GM23338 (cell line): ENCODE measurements around the gene STX5. TPM values are rescaled to one million over a fixed set of nuclear protein-coding genes. Genes with fewer than 3 reads are reported as not detected.
A peak's percentile ranks its signal among the peaks of the same experiment; 100 is the strongest.

Source experiments
- ATAC-seq: fragments of 200-7000 bp; cut with Tn5 transposase; 3 replicates; pipeline ENCODE4 v1.9.1; 2020
- DNase-seq: peaks from one replicate; pipeline ENCODE4 v3.0.0-alpha.2; 2015; ENCODE audit warnings: low spot score
- H2AFZ ChIP-seq: fragments of 200-600 bp; sonication (generic); 2 replicates; pipeline ENCODE4 v1.8.0; 2016; ENCODE audit warnings: antibody characterized with exemption, mild to moderate bottlenecking, moderate library complexity
- H3F3A ChIP-seq: fragments of 200-600 bp; sonication (generic); replicated peaks from 2 replicates; pipeline ENCODE4 v1.8.0; 2017; ENCODE audit warnings: antibody characterized with exemption, mixed run types, low read depth
- H3K27ac ChIP-seq: fragments of 200-600 bp; sonication (generic); 2 replicates; pipeline ENCODE4 v1.6.1; 2016; ENCODE audit warnings: low read depth
- H3K27me3 ChIP-seq: fragments of 200-600 bp; sonication (generic); 2 replicates; pipeline ENCODE4 v1.8.0; 2016; ENCODE audit warnings: mild to moderate bottlenecking, mixed run types, moderate library complexity; ENCODE audit not compliant: insufficient read depth
- H3K36me3 ChIP-seq: fragments of 200-600 bp; sonication (generic); 2 replicates; pipeline ENCODE4 v1.8.0; 2016; ENCODE audit warnings: mild to moderate bottlenecking; ENCODE audit not compliant: insufficient read depth
- H3K4me1 ChIP-seq: fragments of 200-600 bp; sonication (generic); 2 replicates; pipeline ENCODE4 v1.8.0; 2016; ENCODE audit warnings: mild to moderate bottlenecking, moderate library complexity; ENCODE audit not compliant: insufficient read depth
- H3K4me2 ChIP-seq: fragments of 200-600 bp; sonication (generic); 2 replicates; pipeline ENCODE4 v1.7.1; 2017; ENCODE audit warnings: mixed run types
- H3K4me3 ChIP-seq: fragments of 200-600 bp; sonication (generic); 2 replicates; pipeline ENCODE4 v1.6.1; 2016; ENCODE audit warnings: mixed run types
- H3K79me2 ChIP-seq: fragments of 200-600 bp; sonication (generic); replicated peaks from 2 replicates; pipeline ENCODE4 v1.8.0; 2017; ENCODE audit warnings: mild to moderate bottlenecking; ENCODE audit not compliant: insufficient read depth
- H3K9me2 ChIP-seq: fragments of 200-600 bp; sonication (generic); 2 replicates; pipeline ENCODE4 v1.8.0; 2017; ENCODE audit not compliant: insufficient read depth
- H4K20me1 ChIP-seq: fragments of 200-600 bp; sonication (generic); replicated peaks from 2 replicates; pipeline ENCODE4 v1.8.0; 2017; ENCODE audit warnings: mild to moderate bottlenecking; ENCODE audit not compliant: insufficient read depth
- H3K27ac Mint-ChIP-seq: 2 replicates; pipeline ENCODE4 v1.8.0; 2020; ENCODE audit warnings: inconsistent platforms, mild to moderate bottlenecking, moderate library complexity, mixed read lengths
- H3K27me3 Mint-ChIP-seq: 3 replicates; pipeline ENCODE4 v1.8.0; 2022; ENCODE audit warnings: low read depth, mild to moderate bottlenecking, moderate library complexity, mixed read lengths, inconsistent platforms; ENCODE audit not compliant: insufficient read depth, poor library complexity
- H3K36me3 Mint-ChIP-seq: 3 replicates; pipeline ENCODE4 v1.8.0; 2021; ENCODE audit warnings: low read depth, mild to moderate bottlenecking, inconsistent platforms, moderate library complexity, mixed read lengths
- H3K4me1 Mint-ChIP-seq: 3 replicates; pipeline ENCODE4 v1.8.0; 2020; ENCODE audit warnings: mild to moderate bottlenecking, inconsistent platforms, mixed read lengths
- H3K4me3 Mint-ChIP-seq: 3 replicates; pipeline ENCODE4 v1.8.0; 2021; ENCODE audit warnings: moderate library complexity, mild to moderate bottlenecking, inconsistent platforms, mixed read lengths
- H3K9me3 Mint-ChIP-seq: 3 replicates; pipeline ENCODE4 v1.8.0; 2020; ENCODE audit warnings: moderate library complexity, mild to moderate bottlenecking, inconsistent platforms, mixed read lengths
- CREB1 ChIP-seq: fragments of 250-450 bp; sonication (Bioruptor Pico); IDR thresholded peaks from 2 replicates; pipeline ENCODE4 v1.5.0; 2020; ENCODE audit warnings: low read depth, mild to moderate bottlenecking, moderate library complexity
- CTCF ChIP-seq, 2 experiments: fragments of 200-600 bp in 1 of 2; sonication (generic) in 1 of 2; conservative IDR thresholded peaks; 2 replicates each; pipeline versions ENCODE4 v1.5.1 to v1.6.1; 2016 to 2017; ENCODE audit warnings: antibody characterized with exemption in 2 of 2, low read depth in 2 of 2, mild to moderate bottlenecking in 2 of 2, moderate library complexity in 1 of 2
- EZH2 ChIP-seq: fragments of 200-600 bp; sonication (generic); IDR thresholded peaks from one replicate; pipeline ENCODE4 v1.8.0; 2017; ENCODE audit warnings: antibody characterized with exemption, mild to moderate bottlenecking, low read depth; ENCODE audit not compliant: unreplicated experiment
- NANOG ChIP-seq: IDR thresholded peaks from 2 replicates; pipeline ENCODE4 v1.6.1; 2016; ENCODE audit warnings: antibody characterized with exemption, borderline replicate concordance
- POLR2AphosphoS5 ChIP-seq: IDR thresholded peaks from 2 replicates; pipeline ENCODE4 v1.6.1; 2016; ENCODE audit warnings: antibody characterized with exemption, low read depth
- REST ChIP-seq: IDR thresholded peaks from one replicate; pipeline ENCODE4 v1.6.1; 2018; ENCODE audit warnings: antibody characterized with exemption; ENCODE audit not compliant: unreplicated experiment
- ZNF331 ChIP-seq: fragments of 250-450 bp; sonication (Bioruptor Pico); IDR thresholded peaks from 2 replicates; pipeline ENCODE4 v1.5.0; 2020; ENCODE audit warnings: low read depth, mild to moderate bottlenecking, moderate library complexity
- ZNF462 ChIP-seq: fragments of 250-450 bp; sonication (Bioruptor Pico); IDR thresholded peaks from 2 replicates; pipeline ENCODE4 v1.5.0; 2020; ENCODE audit warnings: mild to moderate bottlenecking, moderate library complexity
- polyA plus RNA-seq: library from polyadenylated mRNA; unstranded; fragments of >200 nt; fragmentation: Nextera tagmentation; extraction: Ambion mirVana; gene quantifications from 2 replicates; pipeline ENCODE4 v1.2.1, GENCODE V29; 2016
- total RNA-seq: library from RNA; depleted of rRNA; stranded (reverse); fragments of >200 nt; shearing (Covaris generic); gene quantifications from 2 replicates; pipeline ENCODE4 v1.2.3, GENCODE V29; 2014

The STX5 gene
- total and polyA plus RNA-seq, 2 experiments from 2014 or later, result 7.7 to 22.2 TPM

GRCh38 chr11:62842171-62842741 lies 10.4 kb upstream of the STX5 start (continued):
- TF ChIP-seq REST (no peak), NANOG (no peak), ZNF331 (CRISPR knock-in tag) (no peak), EZH2 (no peak), CTCF (conservative IDR thresholded peaks at IDR 0.05; ENCODE audit: low read depth in 2 of 2) (no peak), CREB1 (no peak)

- Histone ChIP-seq H3F3A (peaks cover 24% of the 10 kb centered on the region; the same call in 1 of the 2 replicates), H2AFZ (no peak overlapping the region), H3K79me2 (peaks cover 27% of the 10 kb centered on the region), H3K27ac (peak overlapping the region; percentile 98), H3K4me3 (peak overlapping the region; percentile 64), H3K4me1 (peaks cover 10% of the 10 kb centered on the region), H3K36me3 (peaks cover 1% of the 10 kb centered on the region), H4K20me1 (0 out of 2 replicates have a peak, but pooled peaks cover 4% of the 10 kb centered on the region), H3K4me2 (peak overlapping the region; percentile 82), H3K27me3 (no peaks in the 10 kb centered on the region), H3K9me2 (no peaks in the 10 kb centered on the region)
- Mint-ChIP-seq H3K4me1 (peaks cover 18% of the 10 kb centered on the region), H3K27me3 (peaks cover 19% of the 10 kb centered on the region), H3K9me3 (peaks cover 6% of the 10 kb centered on the region), H3K36me3 (peaks cover 20% of the 10 kb centered on the region), H3K27ac (no peak overlapping the region), H3K4me3 (no peak overlapping the region)
- DNase-seq (peak; percentile 98), ATAC-seq (peak; percentile 70)
- TF ChIP-seq ZNF462 (CRISPR knock-in tag) (peak; percentile 98), NANOG (0 out of 2 replicates have a peak, but pooled peaks have one; percentile 9), CTCF (conservative IDR thresholded peaks at IDR 0.05; ENCODE audit: low read depth in 2 of 2) (0 out of 4 replicates have a peak, but pooled peaks of 1 of the 2 experiments have one; percentile 6), POLR2AphosphoS5 (peak; percentile 100), ZNF331 (CRISPR knock-in tag) (peak; percentile 49)
Measured at GRCh38 chr11:62841361-62842170, 9.7 kb upstream of the STX5 start.
